ENCODE results near the gene LMO1. TPM values are rescaled to one million over a fixed set of nuclear protein-coding genes. Genes with fewer than 3 reads are reported as not detected.
A peak's percentile ranks its signal among the peaks of the same experiment; 100 is the strongest.

LMO1 gene
- total RNA-seq, 2 experiments from 2014 or later, result not detected

GRCh38 chr11:8283465-8284230 is 20.0 kb upstream of the LMO1 start:
- no peak for ATAC-seq (ENCODE audit: low read depth)
- H3K27ac Mint-ChIP-seq, result no peak overlapping the region
- H3K9me3 Mint-ChIP-seq, result no peaks in the 10 kb centered on the region
- POLR2A ChIA-PET, result no interaction called here
- H3K4me1 Mint-ChIP-seq, result no peaks in the 10 kb centered on the region
- H3K36me3 Mint-ChIP-seq, result no peaks in the 10 kb centered on the region
- DNase-seq, result no peak
- peaks cover 19% of the 10 kb centered on the region for H3K27me3 Mint-ChIP-seq
- H3K4me3 Mint-ChIP-seq, result no peak overlapping the region

- no peaks in the 10 kb centered on the region for H3K36me3 Mint-ChIP-seq
- peaks cover 21% of the 10 kb centered on the region for H3K27me3 Mint-ChIP-seq
- POLR2A ChIA-PET, result no interaction called here
- no peaks in the 10 kb centered on the region for H3K4me1 Mint-ChIP-seq
- no peak overlapping the region for H3K27ac Mint-ChIP-seq
- no peaks in the 10 kb centered on the region for H3K9me3 Mint-ChIP-seq
- no peak overlapping the region for H3K4me3 Mint-ChIP-seq
- ATAC-seq (ENCODE audit: low read depth), result no peak
- DNase-seq, result no peak
These were observed 19.4 kb upstream of the LMO1 start for GRCh38 chr11:8283100-8283464.

GRCh38 chr11:8282631-8283030 is 19.0 kb upstream of the LMO1 start:
- no peaks in the 10 kb centered on the region for H3K36me3 Mint-ChIP-seq
- H3K9me3 Mint-ChIP-seq, result no peaks in the 10 kb centered on the region
- peaks cover 21% of the 10 kb centered on the region for H3K27me3 Mint-ChIP-seq
- no peak overlapping the region for H3K27ac Mint-ChIP-seq
- H3K4me1 Mint-ChIP-seq, result no peaks in the 10 kb centered on the region
- no peak for DNase-seq
- no peak for ATAC-seq (ENCODE audit: low read depth)
- no peak overlapping the region for H3K4me3 Mint-ChIP-seq
- POLR2A ChIA-PET, result no interaction called here

- DNase-seq (no peak), ATAC-seq (ENCODE audit: low read depth) (no peak)
- Mint-ChIP-seq H3K36me3 (no peaks in the 10 kb centered on the region), H3K27me3 (peaks cover 23% of the 10 kb centered on the region), H3K9me3 (no peaks in the 10 kb centered on the region), H3K4me3 (no peak overlapping the region), H3K4me1 (no peaks in the 10 kb centered on the region), H3K27ac (no peak overlapping the region)
- POLR2A ChIA-PET, result no interaction called here
These were observed 17.6 kb upstream of the LMO1 start for GRCh38 chr11:8281266-8281665.

GRCh38 chr11:8277691-8278090 is 14.0 kb upstream of the LMO1 start:
- ATAC-seq (ENCODE audit: low read depth), result no peak
- H3K9me3 Mint-ChIP-seq, result no peaks in the 10 kb centered on the region

GRCh38 chr11:8276528-8276927 is 12.8 kb upstream of the LMO1 start:
- Mint-ChIP-seq H3K27me3 (peaks cover 34% of the 10 kb centered on the region), H3K4me1 (no peaks in the 10 kb centered on the region), H3K9me3 (no peaks in the 10 kb centered on the region), H3K36me3 (no peaks in the 10 kb centered on the region), H3K4me3 (no peak overlapping the region), H3K27ac (no peak overlapping the region)
- POLR2A ChIA-PET, result no interaction called here
- ATAC-seq (ENCODE audit: low read depth) (no peak), DNase-seq (no peak)

More at GRCh38 chr11:8277691-8278090, 14.0 kb upstream of the LMO1 start:
- H3K4me1 Mint-ChIP-seq, result no peaks in the 10 kb centered on the region
- no peak for DNase-seq
- H3K4me3 Mint-ChIP-seq, result no peak overlapping the region
- POLR2A ChIA-PET, result no interaction called here
- H3K27ac Mint-ChIP-seq, result no peak overlapping the region
- H3K36me3 Mint-ChIP-seq, result no peaks in the 10 kb centered on the region
- peaks cover 25% of the 10 kb centered on the region for H3K27me3 Mint-ChIP-seq

GRCh38 chr11:8273287-8273686 is 9.6 kb upstream of the LMO1 start:
- no peak for DNase-seq
- no peaks in the 10 kb centered on the region for H3K36me3 Mint-ChIP-seq
- H3K4me3 Mint-ChIP-seq, result no peak overlapping the region
- ATAC-seq (ENCODE audit: low read depth), result no peak
- H3K9me3 Mint-ChIP-seq, result no peaks in the 10 kb centered on the region
- peaks cover 54% of the 10 kb centered on the region for H3K27me3 Mint-ChIP-seq
- POLR2A ChIA-PET, result no interaction called here
- no peak overlapping the region for H3K27ac Mint-ChIP-seq
- H3K4me1 Mint-ChIP-seq, result no peaks in the 10 kb centered on the region

GRCh38 chr11:8271106-8271886 is 7.6 kb upstream of the LMO1 start:
- Mint-ChIP-seq H3K36me3 (no peaks in the 10 kb centered on the region), H3K9me3 (no peaks in the 10 kb centered on the region), H3K27me3 (peaks cover 64% of the 10 kb centered on the region), H3K4me3 (no peak overlapping the region), H3K4me1 (no peaks in the 10 kb centered on the region), H3K27ac (no peak overlapping the region)
- DNase-seq, result no peak
- no peak for ATAC-seq (ENCODE audit: low read depth)
- POLR2A ChIA-PET, result no interaction called here

GRCh38 chr11:8269636-8270035 is 6.0 kb upstream of the LMO1 start:
- no peak overlapping the region for H3K27ac Mint-ChIP-seq
- no peak overlapping the region for H3K4me3 Mint-ChIP-seq
- no peaks in the 10 kb centered on the region for H3K9me3 Mint-ChIP-seq
- POLR2A ChIA-PET, result no interaction called here
- H3K36me3 Mint-ChIP-seq, result no peaks in the 10 kb centered on the region
- H3K27me3 Mint-ChIP-seq, result peaks cover 69% of the 10 kb centered on the region
- no peaks in the 10 kb centered on the region for H3K4me1 Mint-ChIP-seq
- DNase-seq, result no peak
- no peak for ATAC-seq (ENCODE audit: low read depth)

GRCh38 chr11:8268530-8269400 is 5.1 kb upstream of the LMO1 start:
- Mint-ChIP-seq H3K27me3 (peaks cover 76% of the 10 kb centered on the region), H3K36me3 (no peaks in the 10 kb centered on the region), H3K27ac (no peak overlapping the region), H3K4me3 (no peak overlapping the region), H3K4me1 (peaks cover 4% of the 10 kb centered on the region), H3K9me3 (no peaks in the 10 kb centered on the region)
- POLR2A ChIA-PET, result no interaction called here
- peak; percentile 40 for DNase-seq
- ATAC-seq (ENCODE audit: low read depth), result no peak

- H3K4me1 Mint-ChIP-seq, result peaks cover 6% of the 10 kb centered on the region
These were observed 4.3 kb upstream of the LMO1 start for GRCh38 chr11:8267831-8268529.

GRCh38 chr11:8267280-8267679 is 3.6 kb upstream of the LMO1 start:
- no peaks in the 10 kb centered on the region for H3K9me3 Mint-ChIP-seq
- no peak overlapping the region for H3K4me3 Mint-ChIP-seq
- H3K4me1 Mint-ChIP-seq, result peaks cover 6% of the 10 kb centered on the region
- POLR2A ChIA-PET, result no interaction called here
- no peak overlapping the region for H3K27ac Mint-ChIP-seq
- ATAC-seq (ENCODE audit: low read depth) (no peak), DNase-seq (no peak)
- H3K36me3 Mint-ChIP-seq, result no peaks in the 10 kb centered on the region
- H3K27me3 Mint-ChIP-seq, result peaks cover 87% of the 10 kb centered on the region

More at GRCh38 chr11:8267831-8268529, 4.3 kb upstream of the LMO1 start:
- POLR2A ChIA-PET, result no interaction called here
- Mint-ChIP-seq H3K9me3 (no peaks in the 10 kb centered on the region), H3K27ac (no peak overlapping the region), H3K27me3 (peaks cover 82% of the 10 kb centered on the region), H3K36me3 (no peaks in the 10 kb centered on the region), H3K4me3 (no peak overlapping the region)
- ATAC-seq (ENCODE audit: low read depth) (peak; percentile 75), DNase-seq (peak; percentile 61)
